Raji (cell line): ENCODE results near the gene FGF12.

Experiments used
- POLR2A ChIP-seq: IDR thresholded peaks from 2 replicates; pipeline ENCODE4 v1.6.1; 2011; ENCODE audit warnings: low read depth, low read length, control low read depth; ENCODE audit not compliant: insufficient read depth

The FGF12 gene

DNA sequence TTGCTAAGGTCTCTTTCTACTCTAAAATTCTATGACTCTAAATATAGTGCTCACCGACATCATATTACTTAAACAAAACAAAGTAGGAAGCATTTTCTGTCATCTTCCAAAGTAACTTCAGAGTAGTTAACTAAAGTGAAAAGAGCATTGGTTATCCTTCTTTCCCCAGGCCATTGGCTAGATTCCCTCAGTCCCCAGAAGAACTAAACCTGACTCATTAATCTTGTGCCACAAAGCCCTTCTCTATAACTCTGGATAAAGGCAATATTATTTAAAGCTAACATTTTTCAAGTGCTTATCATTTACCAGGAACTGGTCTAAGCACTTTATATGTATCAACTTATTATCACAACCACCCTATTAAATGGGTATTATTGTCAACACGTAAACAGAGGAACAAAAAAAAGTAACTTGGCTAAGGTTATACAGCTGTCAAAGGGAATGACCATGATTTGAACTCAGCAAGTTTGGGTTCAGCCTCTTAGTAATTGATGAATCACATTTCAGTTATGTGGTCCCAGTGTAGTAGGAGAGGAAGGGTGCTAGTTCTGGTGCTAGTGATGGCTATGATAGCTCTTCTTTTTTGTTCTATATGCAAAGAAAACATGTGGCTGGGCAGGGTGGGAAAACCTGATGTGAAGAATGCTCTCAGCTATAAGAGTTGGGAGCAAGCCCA is 304.9 kb downstream of the FGF12 start:
- TF ChIP-seq POLR2A: no peak

DNA sequence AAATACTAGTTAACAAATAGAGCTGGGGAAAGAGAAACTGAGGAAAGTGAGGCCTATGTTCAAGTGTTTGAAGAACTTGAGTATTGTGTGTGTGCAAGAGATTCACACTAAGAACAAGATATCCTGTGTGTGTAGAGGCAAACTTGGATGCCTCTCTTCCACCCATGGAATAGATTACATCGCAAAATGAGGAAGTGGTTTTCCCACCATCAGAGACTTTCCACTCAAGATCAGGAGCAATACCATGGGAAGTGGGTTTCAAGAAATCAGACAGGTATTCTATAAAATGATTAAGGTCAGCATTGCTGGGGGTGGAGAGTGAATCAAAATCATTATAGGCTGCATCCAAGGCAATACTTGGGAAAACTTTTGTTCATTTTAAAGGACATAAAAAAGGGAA is 308.0 kb downstream of the FGF12 start:
- TF ChIP-seq POLR2A: no peak

DNA sequence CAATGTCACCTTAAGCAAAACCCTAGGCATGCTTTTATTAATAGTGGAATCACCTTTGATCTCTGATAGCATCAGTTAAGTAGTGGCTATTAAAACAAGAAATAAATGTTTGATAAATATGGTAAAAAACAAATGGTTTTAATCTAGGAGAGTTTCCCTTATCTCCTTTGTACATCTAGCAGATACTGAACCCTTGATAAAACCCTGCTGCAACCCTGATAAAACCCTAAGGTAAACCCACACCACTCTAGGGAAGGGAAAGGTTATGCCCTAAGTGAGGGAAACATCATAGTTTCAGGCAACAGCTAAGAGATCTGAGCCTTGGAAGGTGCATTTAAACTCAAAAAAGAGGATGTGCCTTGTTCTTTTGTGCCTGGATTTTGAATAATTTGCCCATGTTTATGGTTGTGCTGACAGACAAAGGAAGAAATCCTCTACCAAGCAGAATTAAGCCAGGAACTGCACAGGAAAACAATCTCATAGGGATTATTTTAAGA is 309.7 kb downstream of the FGF12 start:
- TF ChIP-seq POLR2A: no peak

DNA sequence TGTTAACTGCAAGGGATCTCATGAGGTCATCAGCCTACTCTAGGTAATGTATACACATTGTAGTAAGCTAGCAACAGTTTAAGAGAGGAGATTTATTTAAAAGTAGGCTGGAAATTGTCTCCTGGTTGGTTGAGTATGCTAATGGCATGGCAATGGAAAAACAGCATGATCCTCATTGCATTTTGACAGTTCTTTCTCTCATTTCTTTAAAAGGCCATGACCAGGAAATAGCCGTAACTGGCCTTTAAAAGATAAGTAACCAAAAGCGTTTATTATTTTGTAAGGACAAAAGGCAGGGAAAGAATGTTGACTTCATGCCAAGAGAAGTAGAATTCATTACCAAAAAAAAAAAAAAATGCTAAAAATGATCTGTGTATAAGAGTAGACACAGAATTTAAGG is 310.3 kb downstream of the FGF12 start:
- no peak for TF ChIP-seq POLR2A

DNA sequence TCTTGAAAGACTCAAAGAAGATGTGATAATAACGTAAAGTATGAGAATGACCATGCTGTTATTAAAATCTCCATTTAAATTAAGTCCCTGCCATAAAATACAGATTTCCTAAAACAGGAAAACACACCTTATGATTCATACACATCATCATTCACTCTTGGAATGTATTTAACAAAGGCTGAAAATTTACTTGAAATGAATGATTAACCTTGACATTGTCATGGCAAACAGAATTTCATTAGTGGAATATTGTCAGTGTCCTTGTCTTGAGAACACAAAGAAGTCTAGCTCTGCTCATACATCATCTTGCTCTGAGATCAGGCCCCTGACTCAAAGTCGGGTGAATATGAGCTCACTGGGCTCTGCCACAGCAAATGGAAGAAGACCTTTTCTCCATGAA is 313.9 kb downstream of the FGF12 start:
- no peak for TF ChIP-seq POLR2A

DNA sequence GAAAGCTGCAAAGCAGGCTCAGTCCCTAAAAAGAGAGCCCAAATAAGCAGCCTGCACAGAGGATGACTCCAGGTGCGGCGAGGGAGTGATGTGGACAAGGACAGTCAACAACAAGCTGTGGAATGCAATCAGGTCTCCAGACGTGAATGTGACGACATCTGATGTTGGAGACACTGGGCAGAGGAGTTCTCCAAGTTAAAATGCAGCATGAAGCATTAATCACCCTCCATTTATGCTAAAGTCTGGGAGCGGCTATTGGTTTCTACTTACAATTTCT is 316.7 kb downstream of the FGF12 start:
- no peak for TF ChIP-seq POLR2A

DNA sequence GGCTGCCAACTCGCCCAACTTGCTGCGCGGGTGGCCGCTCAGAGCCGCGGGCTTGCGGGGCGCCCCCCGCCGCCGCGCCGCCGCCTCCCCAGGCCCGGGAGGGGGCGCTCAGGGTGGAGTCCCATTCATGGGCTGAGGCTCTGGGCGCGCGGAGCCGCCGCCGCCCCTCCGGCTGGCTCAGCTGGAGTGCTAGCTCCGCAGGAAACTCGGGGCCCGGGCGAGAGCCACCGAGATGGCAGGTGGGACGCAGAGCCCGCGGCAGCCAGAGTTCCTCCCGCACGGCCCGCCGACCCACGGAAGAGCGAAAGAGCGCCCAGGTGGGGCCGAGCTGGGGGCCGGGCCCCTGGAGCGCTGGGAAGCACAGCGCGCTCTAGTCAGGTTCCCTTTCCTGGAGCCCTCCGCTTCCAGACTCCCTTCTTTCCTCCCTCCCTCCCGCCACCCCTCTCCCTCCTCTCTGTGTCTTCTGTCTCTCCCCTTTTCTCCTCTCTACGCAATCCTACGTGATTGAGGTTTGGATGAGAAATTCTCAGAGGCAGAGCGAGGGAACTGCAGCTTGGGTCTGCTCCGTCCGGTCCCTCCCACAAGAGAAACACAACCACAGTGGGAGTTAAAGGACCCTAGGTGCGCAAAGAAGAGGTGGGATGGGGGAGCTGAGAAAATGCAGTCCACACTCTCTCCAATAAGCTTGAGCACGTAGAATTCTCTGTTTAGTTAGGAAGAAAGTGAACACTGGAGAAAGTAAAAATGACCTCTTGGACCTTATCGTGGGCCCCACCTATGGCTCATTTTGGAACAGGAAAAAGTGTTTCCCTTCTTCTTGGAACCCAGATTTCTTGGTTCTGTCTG is 317.3 kb downstream of the FGF12 start:
- TF ChIP-seq POLR2A: no peak

DNA sequence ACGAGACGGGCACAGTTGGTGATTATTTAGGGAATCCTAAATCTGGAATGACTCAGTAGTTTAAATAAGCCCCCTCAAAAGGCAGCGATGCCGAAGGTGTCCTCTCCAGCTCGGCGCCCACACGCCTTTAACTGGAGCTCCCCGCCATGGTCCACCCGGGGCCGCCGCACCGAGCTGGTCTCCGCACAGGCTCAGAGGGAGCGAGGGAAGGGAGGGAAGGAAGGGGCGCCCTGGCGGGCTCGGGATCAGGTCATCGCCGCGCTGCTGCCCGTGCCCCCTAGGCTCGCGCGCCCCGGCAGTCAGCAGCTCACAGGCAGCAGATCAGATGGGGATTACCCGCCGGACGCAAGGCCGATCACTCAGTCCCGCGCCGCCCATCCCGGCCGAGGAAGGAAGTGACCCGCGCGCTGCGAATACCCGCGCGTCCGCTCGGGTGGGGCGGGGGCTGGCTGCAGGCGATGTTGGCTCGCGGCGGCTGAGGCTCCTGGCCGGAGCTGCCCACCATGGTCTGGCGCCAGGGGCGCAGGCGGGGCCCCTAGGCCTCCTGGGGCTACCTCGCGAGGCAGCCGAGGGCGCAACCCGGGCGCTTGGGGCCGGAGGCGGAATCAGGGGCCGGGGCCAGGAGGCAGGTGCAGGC is 318.0 kb downstream of the FGF12 start:
- TF ChIP-seq POLR2A: no peak

DNA sequence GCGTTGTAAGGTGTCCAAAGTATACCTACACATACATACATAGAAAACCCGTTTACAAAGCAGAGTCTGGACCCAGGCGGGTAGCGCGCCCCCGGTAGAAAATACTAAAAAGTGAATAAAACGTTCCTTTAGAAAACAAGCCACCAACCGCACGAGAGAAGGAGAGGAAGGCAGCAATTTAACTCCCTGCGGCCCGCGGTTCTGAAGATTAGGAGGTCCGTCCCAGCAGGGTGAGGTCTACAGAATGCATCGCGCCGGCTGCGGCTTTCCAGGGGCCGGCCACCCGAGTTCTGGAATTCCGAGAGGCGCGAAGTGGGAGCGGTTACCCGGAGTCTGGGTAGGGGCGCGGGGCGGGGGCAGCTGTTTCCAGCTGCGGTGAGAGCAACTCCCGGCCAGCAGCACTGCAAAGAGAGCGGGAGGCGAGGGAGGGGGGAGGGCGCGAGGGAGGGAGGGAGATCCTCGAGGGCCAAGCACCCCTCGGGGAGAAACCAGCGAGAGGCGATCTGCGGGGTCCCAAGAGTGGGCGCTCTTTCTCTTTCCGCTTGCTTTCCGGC is 318.6 kb downstream of the FGF12 start:
- TF ChIP-seq POLR2A: no peak

DNA sequence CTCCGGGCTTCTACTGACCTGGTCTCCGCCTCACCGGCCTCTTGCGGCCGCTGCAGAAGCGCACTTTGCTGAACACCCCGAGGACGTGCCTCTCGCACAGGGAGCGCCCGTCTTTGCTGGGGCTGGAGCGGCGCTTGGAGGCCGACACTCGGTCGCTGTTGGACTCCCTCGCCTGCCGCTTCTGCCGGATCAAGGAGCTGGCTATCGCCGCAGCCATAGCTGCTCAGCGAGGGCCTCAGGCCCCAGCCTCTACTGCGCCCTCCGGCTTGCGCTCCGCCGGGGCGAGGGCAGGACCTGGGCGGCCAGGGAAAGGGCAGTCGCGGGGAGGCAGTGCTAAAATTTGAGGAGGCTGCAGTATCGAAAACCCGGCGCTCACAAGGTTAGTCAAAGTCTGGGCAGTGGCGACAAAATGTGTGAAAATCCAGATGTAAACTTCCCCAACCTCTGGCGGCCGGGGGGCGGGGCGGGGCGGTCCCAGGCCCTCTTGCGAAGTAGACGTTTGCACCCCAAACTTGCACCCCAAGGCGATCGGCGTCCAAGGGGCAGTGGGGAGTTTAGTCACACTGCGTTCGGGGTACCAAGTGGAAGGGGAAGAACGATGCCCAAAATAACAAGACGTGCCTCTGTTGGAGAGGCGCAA is 319.2 kb downstream of the FGF12 start:
- no peak for TF ChIP-seq POLR2A

DNA sequence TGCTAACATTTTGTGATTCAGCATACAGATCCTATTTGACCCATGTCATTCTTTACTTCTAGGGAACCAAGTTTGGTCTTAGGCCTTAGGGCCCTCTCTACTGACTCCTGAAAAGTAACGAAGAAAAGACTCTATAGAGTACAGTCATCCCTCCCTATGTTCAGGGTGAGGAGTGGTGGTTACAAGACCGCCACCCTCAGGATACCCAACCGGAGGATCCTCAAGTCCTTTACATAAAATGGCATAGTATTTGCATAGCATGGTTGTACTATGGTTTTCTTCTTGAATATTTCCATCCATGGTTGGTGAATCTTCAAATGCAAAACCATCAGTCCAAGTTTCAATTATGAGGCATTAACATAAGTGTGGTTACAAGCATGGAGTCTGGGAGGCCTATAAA is 327.6 kb downstream of the FGF12 start:
- TF ChIP-seq POLR2A: no peak

DNA sequence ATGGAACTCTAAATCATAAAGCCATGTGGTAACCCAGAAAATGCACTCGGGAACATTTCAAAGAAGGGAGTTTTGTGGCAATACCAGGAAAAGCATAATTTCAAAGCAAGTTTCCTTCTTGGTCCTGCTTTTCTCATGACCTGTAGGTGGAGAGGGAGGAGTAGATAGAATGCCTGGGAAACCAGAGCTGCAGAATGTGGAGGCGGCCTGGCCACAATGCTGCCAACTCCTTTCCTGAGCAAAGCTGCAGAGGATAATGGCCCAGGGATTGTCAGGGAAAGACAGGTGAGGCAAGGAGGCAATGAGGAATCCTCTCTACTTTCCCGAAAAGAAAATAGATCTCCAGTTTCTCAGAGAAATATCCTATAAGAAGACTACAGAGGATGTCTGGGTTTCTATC is 330.3 kb downstream of the FGF12 start:
- no peak for TF ChIP-seq POLR2A

DNA sequence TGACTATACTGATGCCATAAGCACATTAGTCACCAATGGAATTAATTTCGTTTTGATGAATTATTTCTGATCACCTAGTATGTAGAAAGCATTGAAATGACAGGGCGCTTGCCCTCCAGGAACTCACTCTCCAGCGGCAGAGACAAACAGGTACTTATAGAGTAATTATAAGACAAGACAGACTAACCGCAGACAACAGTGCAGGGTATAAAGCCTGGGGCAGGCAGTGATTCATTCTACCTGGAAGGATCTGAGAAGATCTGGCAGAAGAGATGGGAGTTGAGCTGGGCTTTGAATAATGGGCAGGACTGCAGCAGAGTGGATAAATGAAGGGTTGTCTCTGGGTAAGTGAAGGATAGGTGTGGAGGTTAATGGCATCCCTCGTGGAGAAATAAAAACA is 331.8 kb downstream of the FGF12 start:
- no peak for TF ChIP-seq POLR2A

DNA sequence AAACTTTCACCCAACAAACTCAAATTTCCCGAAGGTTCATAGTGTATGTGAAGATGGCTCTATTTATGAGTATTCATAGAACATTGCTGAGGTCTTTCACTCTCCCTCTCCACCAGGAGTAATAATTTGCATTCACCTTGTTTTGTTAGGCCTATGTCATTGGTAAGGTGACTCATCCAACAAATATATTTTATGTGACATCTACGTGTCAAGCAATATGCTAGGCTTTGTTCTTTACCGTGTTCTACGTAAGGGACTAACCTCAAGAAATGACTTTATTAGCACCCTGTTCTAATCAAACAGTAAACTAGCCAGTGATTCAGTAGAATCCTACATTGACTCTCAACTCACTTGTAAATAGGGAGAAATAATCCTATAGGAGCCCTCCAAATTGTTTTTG is 334.4 kb downstream of the FGF12 start:
- TF ChIP-seq POLR2A: no peak

DNA sequence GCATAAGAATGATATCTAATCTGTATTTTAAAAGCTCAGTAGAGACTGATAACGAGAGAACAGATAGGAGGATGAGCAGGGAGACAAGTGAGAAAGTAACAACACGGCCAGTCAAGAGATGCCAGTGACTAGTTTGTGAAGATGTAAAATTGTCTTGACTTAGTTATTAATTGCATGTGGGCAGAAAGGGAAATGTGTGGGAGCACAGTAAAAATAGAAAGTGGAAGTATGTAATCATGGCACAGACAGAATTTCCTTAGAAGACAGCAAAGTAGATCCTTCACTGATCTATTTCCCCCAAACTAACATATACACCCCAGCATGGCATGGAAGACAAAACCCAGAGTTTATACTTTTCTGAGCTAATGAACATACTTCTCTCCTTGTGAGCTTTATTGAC is 344.5 kb downstream of the FGF12 start:
- no peak for TF ChIP-seq POLR2A
